ENCODE measurements around the gene CBX7. TPM values are rescaled to one million over a fixed set of nuclear protein-coding genes. Genes with fewer than 3 reads are reported as not detected.

The CBX7 gene
- total and polyA plus RNA-seq, 2 donors (not counting 3 experiments of a cell fraction or from before 2014, with no cell fraction given) = 3.4 to 7.1 TPM

DNA sequence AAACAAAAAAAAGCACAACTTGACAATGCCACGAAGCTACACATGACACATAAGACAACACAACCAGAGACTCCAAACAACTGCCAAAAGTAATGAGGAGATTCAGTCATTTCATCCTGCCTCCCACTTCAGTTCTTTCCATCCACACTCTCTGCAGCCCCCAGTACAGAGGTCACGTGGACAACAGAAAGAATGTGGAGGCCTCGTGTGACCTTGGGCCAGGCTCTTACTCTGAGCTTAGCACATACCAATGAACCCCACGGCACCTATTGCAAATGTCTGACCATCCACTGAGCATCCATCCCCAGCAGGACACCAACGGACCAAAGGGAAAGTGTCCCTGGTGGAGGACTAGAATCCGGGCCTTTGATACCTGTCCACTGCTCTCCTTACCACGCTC lies 12.5 kb downstream of the CBX7 start:
- DNase-seq (ENCODE audit: low read depth, low spot score) = no peak
- no peak overlapping the region for H3K4me2 ChIP-seq (ENCODE audit: insufficient read depth, low read length)
- H3K4me3 ChIP-seq (replicated peaks in 1 of 3; ENCODE audit: insufficient read depth in 1 of 3, low read depth in 1 of 3, low read length in 3 of 3) = no peak overlapping the region
- POLR2A ChIA-PET = no interaction called here
- H3K79me2 ChIP-seq (ENCODE audit: control insufficient read depth, insufficient read depth, low read length) = no peaks in the 10 kb centered on the region
- no peak for FAIRE-seq
- no peak for TF ChIP-seq EZH2 (IDR thresholded peaks at IDR 0.05; ENCODE audit: borderline replicate concordance, low read depth, low read length, severe bottlenecking)
- TF ChIP-seq, protein P1, sequence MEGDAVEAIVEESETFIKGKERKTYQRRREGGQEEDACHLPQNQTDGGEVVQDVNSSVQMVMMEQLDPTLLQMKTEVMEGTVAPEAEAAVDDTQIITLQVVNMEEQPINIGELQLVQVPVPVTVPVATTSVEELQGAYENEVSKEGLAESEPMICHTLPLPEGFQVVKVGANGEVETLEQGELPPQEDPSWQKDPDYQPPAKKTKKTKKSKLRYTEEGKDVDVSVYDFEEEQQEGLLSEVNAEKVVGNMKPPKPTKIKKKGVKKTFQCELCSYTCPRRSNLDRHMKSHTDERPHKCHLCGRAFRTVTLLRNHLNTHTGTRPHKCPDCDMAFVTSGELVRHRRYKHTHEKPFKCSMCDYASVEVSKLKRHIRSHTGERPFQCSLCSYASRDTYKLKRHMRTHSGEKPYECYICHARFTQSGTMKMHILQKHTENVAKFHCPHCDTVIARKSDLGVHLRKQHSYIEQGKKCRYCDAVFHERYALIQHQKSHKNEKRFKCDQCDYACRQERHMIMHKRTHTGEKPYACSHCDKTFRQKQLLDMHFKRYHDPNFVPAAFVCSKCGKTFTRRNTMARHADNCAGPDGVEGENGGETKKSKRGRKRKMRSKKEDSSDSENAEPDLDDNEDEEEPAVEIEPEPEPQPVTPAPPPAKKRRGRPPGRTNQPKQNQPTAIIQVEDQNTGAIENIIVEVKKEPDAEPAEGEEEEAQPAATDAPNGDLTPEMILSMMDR (IDR thresholded peaks at IDR 0.05; ENCODE audit: extremely low read depth in 1 of 2, insufficient read depth in 1 of 2, low read depth in 1 of 2, low read length in 2 of 2) = no peak
- TF ChIP-seq, protein P2, sequence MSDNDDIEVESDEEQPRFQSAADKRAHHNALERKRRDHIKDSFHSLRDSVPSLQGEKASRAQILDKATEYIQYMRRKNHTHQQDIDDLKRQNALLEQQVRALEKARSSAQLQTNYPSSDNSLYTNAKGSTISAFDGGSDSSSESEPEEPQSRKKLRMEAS (IDR thresholded peaks at IDR 0.05; ENCODE audit: insufficient read depth, insufficient read length) = no peak
- no peak for TF ChIP-seq FOS (IDR thresholded peaks at IDR 0.05; ENCODE audit: borderline replicate concordance, insufficient read depth, low read length)
- TF ChIP-seq POLR2A (IDR thresholded peaks at IDR 0.05; ENCODE audit: low read depth, low read length) = no peak
- TF ChIP-seq JUN (IDR thresholded peaks at IDR 0.05; ENCODE audit: borderline replicate concordance, insufficient read depth, insufficient read length, low read depth) = no peak
- no peak for TF ChIP-seq POLR2AphosphoS5 (IDR thresholded peaks at IDR 0.05; ENCODE audit: insufficient read depth, low read depth, low read length)
- no peak for TF ChIP-seq GATA2 (IDR thresholded peaks at IDR 0.05; ENCODE audit: insufficient read depth, insufficient read length, low read depth, low read length)
- TF ChIP-seq MYC (IDR thresholded peaks at IDR 0.05; ENCODE audit: low read depth, low read length) = no peak
- CTCF ChIA-PET = no interaction called here
- H3K27ac ChIP-seq (ENCODE audit: insufficient read depth, low read depth, low read length) = no peak overlapping the region
- no peaks in the 10 kb centered on the region for H4K20me1 ChIP-seq (replicated peaks; ENCODE audit: control insufficient read depth, extremely low read depth, insufficient read depth, low read length)
- no peaks in the 10 kb centered on the region for H3K27me3 ChIP-seq (ENCODE audit: control insufficient read depth in 2 of 2, insufficient read depth in 2 of 2, low read length in 2 of 2)
- H3K4me1 ChIP-seq (ENCODE audit: control insufficient read depth, extremely low read depth, insufficient read depth, low read length) = peaks cover 4% of the 10 kb centered on the region
- H3K9me3 ChIP-seq (replicated peaks; ENCODE audit: control insufficient read depth, insufficient read depth, low read length) = no peaks in the 10 kb centered on the region
- dilution Hi-C loops (cut with MboI; ENCODE audit: extremely low pct_ligation_motif_present, low sequenced_read_pairs) (no loop called here), intact Hi-C loops (cut with micrococcal nuclease) (no loop called here)
- no peaks in the 10 kb centered on the region for H3K9me1 ChIP-seq (replicated peaks; ENCODE audit: control insufficient read depth, extremely low read depth, insufficient read depth, low read length)
- no TSS peak for BruUV-seq (replicated peaks)
- no peaks in the 10 kb centered on the region for H3K36me3 ChIP-seq (ENCODE audit: control insufficient read depth in 2 of 2, extremely low read depth in 1 of 2, insufficient read depth in 2 of 2, low read length in 2 of 2)
- no peak overlapping the region for H3K9ac ChIP-seq (replicated peaks; ENCODE audit: extremely low read depth, insufficient read depth, low read length)
- no peak overlapping the region for H2AFZ ChIP-seq (ENCODE audit: low read depth, low read length)

Data from endothelial cell of umbilical vein (primary cell).